Fibroblast of pulmonary artery (primary cell): ENCODE measurements around the gene OR2L3.
"Not testable (repeated sequence)": the region's sequence is repeated elsewhere in the genome, so short reads cannot be mapped to it uniquely, and the experiment has no call there.

Experiments used
- DNase-seq: peaks from one replicate; pipeline ENCODE4 v3.0.0-alpha.2; 2010; ENCODE audit warnings: low read depth
- H3K4me3 ChIP-seq: replicated peaks from 2 replicates; pipeline ENCODE4 v1.5.1; 2011; ENCODE audit warnings: low read depth, mild to moderate bottlenecking, control low read depth, low read length, moderate library complexity
- CTCF ChIP-seq: IDR thresholded peaks from 2 replicates; pipeline ENCODE4 v1.5.1; 2011; ENCODE audit warnings: mild to moderate bottlenecking, control low read depth, low read length, inconsistent platforms; ENCODE audit errors: missing control alignments

OR2L3 gene

GRCh38 chr1:248029770-248030169, 16.9 kb upstream of the OR2L3 start, which contains the start of gene OR2L2:
OR2L2 (plus strand) TSS chr1:248030070; CDS start chr1:248038268, 8,198 bp downstream.
- H3K4me3 ChIP-seq: no peak within 1 kb of the TSS
- DNase-seq: no peak
- TF ChIP-seq CTCF: no peak

DNA sequence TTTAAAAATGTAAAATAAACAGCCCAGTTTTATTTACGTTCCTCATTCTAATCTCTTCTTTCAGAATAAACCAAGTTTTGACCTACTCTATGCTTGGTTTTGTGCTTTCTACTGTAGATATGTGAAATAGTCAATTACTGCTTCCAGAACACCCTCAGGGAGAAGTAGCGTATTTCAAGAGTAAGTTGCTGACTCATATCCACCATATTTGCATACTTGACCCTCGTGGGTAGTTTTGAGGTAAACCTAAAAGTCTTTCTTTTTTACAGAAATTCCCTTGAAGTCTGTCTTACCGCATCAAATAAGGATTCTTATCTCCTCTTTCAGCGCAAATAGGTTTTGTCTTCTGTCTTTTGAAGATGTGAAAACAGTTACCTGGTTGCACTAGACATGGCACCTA, 1.4 kb upstream of the OR2L3 start:
- no peak for TF ChIP-seq CTCF
- no peak for DNase-seq
- no peak overlapping the region for H3K4me3 ChIP-seq

DNA sequence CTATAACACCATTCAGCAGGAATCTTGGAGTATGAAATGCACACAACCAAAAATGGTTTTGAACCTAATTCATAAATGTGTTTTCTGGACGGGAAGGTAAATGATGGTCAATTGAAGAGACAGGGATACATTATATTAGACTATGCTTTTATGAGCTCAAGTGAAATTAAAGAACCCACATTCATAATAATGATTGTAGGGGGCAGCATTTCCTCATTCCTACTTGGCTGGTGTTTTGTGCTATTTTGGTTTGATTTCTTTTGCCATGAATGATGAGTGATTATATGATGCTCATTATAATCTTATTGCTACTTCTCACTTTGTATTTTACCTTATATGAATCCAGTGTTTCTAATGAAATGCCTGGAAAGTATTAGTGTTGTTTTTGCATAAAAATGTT, 372 bp downstream of the OR2L3 start:
- no peak for TF ChIP-seq CTCF
- no peak for DNase-seq

GRCh38 chr1:248054671-248055070, 8.0 kb downstream of the OR2L3 start:
- no peak for TF ChIP-seq CTCF
- H3K4me3 ChIP-seq: no peak overlapping the region
- DNase-seq: no peak

More for the DNA sequence above, 372 bp downstream of the OR2L3 start:
- no peak overlapping the region for H3K4me3 ChIP-seq

DNA sequence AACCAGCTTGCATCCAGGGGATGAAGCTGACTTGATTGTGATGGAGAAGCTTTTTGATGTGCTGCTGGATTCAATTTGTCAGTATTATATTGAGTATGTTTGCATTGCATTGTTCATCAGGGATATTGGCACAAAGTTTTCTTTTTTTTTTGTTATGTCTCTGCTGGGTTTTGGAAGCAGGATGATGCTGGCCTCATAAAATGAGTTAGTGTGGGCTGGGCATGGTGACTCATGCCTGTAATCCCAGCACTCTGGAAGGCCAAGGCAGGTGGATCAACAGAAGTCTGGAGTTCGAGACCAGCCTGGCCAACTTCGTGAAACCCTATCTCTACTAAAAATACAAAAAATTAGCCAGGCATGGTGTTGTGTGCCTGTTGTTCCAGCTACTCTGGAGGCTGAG, 8.6 kb downstream of the OR2L3 start:
- no peak for TF ChIP-seq CTCF
- no peak for DNase-seq
- no peak overlapping the region for H3K4me3 ChIP-seq

DNA sequence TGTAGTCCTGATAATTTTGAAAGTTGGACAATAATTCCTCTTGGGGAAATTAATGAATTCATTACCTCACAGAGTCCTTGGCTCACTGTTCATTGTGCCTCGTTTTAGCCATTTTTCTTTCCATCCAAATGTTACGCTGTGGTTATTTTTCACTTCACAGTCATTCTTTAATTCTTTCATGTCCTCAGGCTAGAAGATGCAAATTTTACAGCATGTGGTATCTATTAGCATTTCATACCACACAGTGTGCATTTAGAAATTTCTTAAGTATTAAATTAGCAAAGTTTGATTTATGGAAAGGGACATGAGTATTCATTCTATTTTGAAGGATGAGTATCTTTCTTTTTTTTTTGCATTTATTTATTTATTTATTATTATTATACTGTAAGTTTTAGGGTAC, 18.4 kb downstream of the OR2L3 start:
- DNase-seq: no peak
- no peak for TF ChIP-seq CTCF
- no peak overlapping the region for H3K4me3 ChIP-seq

DNA sequence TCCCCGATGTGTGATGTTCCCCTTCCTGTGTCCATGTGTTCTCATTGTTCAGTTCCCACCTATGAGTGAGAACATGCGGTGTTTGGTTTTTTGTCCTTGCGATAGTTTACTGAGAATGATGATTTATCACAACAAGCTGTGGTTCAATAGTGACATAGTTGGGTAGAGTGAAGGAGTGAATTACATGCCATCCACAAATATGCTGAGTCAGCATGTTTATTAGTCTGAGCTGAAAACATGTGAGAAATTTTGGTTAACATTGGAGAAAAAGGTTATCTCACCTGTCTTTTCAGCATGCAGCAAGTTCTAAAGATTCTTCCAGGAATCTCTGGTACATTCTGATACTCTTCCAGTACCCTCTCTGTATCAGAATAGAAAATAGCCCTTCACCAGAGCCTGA, 19.0 kb downstream of the OR2L3 start:
- no peak overlapping the region for H3K4me3 ChIP-seq
- no peak for DNase-seq
- no peak for TF ChIP-seq CTCF

DNA sequence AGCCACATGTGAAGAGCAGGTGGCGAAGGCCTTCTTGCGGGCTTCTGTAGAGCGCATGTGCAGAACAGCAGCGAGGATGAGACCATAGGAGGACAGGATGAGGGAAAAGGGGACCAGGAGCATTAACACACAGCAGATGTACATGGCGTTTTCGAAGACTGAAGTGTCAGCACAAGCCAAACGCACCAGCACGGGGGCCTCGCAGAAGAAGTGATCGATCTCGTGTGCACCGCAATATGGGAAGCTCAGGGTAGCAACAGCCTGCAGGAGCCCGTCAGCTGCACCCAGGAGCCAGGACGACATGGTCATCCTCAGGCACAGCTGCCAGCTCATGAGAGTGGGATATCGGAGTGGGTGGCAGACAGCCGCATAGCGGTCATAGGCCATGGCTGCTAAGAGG, 37.2 kb downstream of the OR2L3 start:
- not testable (repeated sequence) for H3K4me3 ChIP-seq, DNase-seq
